ENCODE results near the gene OR2L2.
"Not testable (repeated sequence)": the region's sequence is repeated elsewhere in the genome, so short reads cannot be mapped to it uniquely, and the experiment has no call there.

The OR2L2 gene, protein sequence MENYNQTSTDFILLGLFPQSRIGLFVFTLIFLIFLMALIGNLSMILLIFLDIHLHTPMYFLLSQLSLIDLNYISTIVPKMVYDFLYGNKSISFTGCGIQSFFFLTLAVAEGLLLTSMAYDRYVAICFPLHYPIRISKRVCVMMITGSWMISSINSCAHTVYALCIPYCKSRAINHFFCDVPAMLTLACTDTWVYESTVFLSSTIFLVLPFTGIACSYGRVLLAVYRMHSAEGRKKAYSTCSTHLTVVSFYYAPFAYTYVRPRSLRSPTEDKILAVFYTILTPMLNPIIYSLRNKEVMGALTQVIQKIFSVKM

DNA sequence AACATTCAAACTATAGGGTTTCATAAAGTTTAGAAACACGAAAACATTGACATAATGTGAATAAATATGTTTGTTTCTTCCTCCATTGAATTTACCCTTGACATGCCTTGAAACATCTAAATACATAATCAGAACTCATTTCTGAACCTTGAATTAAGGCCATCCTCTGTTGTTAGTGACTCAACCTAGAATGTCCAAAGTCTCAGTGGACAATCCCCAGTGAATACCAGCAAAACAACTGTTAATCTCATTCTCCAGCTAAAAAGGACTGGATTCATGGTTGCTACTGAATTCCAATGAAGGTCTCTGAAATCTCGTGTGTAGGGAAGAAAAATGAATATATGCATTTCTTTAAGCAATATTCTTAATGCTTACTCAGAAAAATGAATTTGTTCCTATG is at the start of gene OR2L2:
TSS of gene OR2L2 (plus strand) at position 301 of the 400 bp plus-strand sequence. CDS start 8,198 bp downstream, outside the sequence.
- DNase-seq, result no peak

DNA sequence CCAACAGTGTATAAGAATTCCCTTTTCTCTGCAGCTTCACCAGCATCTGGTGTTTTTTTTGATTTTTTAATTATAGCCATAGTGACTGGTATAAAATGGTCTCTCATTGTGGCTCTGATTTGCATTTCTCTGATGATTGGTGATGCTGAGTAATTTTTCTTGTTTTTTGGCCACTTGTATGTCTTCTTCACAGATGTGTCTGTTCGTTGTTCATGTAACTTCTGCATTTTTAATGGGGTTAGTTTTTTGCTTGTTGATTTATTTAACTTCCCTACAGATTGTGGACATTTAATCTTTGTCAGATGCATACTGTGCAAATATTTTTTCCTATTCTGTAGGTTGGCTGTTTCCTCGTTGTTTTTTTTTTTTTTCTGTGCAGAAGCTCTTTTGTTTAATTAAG is 36.9 kb upstream of the OR2L2 start:
- no peak for DNase-seq

DNA sequence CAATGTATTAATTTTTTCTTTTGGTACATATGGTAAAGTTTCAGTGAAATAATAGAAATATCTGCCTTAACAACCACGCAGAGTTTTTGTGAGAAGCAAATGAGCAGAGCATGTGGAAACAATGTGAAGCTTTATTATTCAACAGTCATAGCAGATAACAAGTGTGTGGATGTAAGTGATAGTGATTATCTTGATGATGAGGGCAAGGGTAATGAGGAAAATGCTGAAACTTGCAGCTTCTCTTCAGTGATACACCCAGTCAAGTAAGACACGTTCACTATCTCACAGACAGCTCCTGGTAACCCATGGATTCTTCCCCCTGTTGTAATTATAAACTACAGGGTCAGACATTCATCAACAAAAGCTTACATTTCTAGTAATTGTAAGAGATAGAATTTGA is 31.1 kb upstream of the OR2L2 start:
- no peak for DNase-seq

DNA sequence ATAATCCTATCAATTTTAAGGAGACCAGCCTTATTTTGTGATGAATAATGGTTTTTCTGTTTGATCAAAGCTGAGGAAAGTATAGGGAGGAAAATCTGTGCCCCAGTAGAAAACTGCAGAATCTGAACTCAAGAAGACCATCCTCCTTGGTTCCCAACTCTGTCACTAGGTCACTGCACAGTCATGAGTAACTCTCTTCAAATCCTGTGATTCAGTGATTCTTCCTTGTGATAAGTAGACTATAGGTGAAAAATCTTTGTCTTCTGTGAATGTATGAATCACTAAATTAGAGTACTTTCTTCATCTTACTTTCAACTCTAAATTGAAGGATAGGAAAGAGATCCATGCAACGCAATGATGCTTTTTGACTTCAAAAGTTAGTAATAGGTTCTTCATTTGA is 29.7 kb upstream of the OR2L2 start:
- DNase-seq, result no peak

DNA sequence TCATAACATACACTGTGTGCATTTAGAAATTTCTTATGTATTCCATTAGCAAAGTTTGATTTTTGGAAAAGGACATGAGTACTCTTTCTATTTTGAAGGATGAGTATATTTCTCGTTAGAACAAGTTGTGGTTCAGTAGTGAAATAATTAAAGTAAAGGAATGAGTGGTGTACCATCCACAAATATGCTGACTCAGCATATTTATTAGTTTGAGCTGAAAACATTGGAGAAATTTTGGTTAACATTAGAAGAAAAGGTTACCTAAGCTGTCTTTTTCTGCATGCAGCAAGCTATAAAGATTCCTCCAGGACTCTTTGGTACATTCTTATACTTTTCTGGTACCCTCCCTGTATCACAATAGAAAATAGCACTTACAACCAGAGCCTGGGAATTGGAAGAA is 22.1 kb upstream of the OR2L2 start:
- no peak for DNase-seq

DNA sequence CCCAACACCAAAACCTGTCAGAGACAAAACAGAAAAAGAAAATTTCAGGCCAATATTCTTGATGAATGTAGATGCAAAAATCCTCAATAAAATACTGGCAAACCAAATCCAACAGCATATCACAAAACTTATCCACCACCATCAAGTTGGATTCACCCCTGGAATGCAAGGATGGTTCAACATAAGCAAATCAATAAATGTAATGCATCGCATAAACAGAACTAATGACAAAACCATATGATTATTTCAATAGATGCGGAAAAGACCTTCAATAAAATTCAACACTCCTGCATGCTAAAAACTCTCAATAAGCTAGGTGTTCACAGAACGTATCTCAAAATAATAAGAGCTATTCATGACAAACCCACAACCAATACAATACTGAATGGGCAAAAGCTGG is 20.2 kb upstream of the OR2L2 start:
- DNase-seq, result no peak

DNA sequence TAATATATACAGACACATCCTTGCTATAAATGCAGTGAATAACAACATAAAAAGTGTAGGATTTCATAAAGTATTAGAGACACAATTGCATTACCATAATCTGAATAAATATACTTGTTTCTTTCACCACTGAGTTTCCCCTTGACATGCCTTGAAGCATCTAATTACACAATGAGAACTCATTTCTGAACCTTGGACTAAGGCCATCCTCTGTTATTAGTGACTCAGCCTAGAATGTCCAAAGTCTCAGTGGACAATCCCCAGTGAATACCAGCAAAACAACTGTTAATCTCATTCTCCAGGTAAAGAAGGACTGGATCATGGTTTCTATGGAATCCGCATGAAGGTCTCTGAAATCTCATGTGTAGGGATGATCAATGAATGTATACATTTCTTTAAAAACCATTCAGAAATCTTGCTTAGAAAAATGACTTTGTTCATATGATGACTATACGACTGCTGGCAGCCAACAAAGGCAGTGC is 16.6 kb upstream of the OR2L2 start, which contains the start of gene OR2L5:
TSS of gene OR2L5 (plus strand) at position 432 of the 482 bp plus-strand sequence. CDS start 8,288 bp downstream, outside the sequence.
- no peak for DNase-seq

DNA sequence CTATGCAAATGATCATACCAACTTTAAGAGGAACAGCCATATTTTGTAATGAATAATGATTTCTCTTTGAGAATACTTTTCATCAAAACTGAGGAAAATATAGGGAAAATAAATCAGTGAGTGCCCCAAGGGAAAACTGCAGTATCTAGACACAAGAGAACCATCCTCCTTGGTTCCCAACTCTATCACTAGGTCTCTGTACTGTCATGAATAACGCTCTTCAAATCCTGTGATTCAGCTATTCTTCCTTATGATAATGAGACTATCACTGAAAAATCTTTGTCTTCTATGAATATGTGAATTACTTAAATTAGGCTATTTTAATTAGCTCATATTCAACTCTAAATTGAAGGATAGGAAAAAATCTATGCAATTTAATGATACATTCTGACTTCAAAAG is 14.1 kb upstream of the OR2L2 start:
- DNase-seq, result no peak

DNA sequence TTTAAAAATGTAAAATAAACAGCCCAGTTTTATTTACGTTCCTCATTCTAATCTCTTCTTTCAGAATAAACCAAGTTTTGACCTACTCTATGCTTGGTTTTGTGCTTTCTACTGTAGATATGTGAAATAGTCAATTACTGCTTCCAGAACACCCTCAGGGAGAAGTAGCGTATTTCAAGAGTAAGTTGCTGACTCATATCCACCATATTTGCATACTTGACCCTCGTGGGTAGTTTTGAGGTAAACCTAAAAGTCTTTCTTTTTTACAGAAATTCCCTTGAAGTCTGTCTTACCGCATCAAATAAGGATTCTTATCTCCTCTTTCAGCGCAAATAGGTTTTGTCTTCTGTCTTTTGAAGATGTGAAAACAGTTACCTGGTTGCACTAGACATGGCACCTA is 15.3 kb downstream of the OR2L2 start:
- no peak for DNase-seq

DNA sequence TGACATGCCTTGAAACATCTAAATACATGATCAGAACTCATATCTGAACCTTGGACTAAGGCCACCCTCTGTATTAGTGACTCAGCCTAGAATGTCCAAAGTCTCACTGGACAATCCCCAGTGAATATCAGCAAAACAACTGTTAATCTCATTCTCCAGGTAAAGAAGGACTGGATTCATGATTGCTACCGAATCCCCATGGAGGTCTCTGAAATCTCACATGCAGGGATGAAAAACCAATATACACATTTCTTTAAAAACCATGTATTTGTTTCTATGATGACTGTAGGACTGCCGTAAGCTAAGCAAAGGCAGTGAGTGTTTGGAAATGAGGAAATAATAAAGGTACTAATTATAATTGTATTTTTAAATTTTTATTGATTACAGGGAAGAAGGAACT is 16.7 kb downstream of the OR2L2 start, which contains the start of gene OR2L3:
TSS of gene OR2L3 (plus strand) at position 301 of the 400 bp plus-strand sequence. CDS start 13,846 bp downstream, outside the sequence.
- DNase-seq, result no peak

DNA sequence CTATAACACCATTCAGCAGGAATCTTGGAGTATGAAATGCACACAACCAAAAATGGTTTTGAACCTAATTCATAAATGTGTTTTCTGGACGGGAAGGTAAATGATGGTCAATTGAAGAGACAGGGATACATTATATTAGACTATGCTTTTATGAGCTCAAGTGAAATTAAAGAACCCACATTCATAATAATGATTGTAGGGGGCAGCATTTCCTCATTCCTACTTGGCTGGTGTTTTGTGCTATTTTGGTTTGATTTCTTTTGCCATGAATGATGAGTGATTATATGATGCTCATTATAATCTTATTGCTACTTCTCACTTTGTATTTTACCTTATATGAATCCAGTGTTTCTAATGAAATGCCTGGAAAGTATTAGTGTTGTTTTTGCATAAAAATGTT is 17.1 kb downstream of the OR2L2 start:
- DNase-seq, result no peak

DNA sequence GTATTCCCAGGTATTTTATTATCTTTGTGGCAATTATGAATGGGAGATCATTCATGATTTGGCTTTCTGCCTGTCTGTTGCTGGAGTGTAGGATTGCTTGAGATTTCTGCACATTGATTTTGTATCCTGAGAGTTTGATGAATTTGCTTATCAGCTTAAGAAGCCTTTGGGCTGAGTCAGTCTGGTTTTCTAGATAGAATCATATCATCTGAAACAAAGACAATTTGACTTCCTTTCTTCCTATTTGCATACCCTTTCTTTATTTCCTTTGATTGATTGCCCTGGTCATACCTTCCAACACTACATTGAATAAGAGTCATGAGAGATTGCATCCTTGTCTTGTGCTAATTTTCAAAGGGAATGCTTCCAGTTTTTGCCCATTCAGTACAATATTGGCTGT is 24.8 kb downstream of the OR2L2 start:
- DNase-seq, result no peak

DNA sequence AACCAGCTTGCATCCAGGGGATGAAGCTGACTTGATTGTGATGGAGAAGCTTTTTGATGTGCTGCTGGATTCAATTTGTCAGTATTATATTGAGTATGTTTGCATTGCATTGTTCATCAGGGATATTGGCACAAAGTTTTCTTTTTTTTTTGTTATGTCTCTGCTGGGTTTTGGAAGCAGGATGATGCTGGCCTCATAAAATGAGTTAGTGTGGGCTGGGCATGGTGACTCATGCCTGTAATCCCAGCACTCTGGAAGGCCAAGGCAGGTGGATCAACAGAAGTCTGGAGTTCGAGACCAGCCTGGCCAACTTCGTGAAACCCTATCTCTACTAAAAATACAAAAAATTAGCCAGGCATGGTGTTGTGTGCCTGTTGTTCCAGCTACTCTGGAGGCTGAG is 25.4 kb downstream of the OR2L2 start:
- DNase-seq, result no peak

DNA sequence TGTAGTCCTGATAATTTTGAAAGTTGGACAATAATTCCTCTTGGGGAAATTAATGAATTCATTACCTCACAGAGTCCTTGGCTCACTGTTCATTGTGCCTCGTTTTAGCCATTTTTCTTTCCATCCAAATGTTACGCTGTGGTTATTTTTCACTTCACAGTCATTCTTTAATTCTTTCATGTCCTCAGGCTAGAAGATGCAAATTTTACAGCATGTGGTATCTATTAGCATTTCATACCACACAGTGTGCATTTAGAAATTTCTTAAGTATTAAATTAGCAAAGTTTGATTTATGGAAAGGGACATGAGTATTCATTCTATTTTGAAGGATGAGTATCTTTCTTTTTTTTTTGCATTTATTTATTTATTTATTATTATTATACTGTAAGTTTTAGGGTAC is 35.2 kb downstream of the OR2L2 start:
- DNase-seq, result no peak

DNA sequence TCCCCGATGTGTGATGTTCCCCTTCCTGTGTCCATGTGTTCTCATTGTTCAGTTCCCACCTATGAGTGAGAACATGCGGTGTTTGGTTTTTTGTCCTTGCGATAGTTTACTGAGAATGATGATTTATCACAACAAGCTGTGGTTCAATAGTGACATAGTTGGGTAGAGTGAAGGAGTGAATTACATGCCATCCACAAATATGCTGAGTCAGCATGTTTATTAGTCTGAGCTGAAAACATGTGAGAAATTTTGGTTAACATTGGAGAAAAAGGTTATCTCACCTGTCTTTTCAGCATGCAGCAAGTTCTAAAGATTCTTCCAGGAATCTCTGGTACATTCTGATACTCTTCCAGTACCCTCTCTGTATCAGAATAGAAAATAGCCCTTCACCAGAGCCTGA is 35.7 kb downstream of the OR2L2 start:
- no peak for DNase-seq

DNA sequence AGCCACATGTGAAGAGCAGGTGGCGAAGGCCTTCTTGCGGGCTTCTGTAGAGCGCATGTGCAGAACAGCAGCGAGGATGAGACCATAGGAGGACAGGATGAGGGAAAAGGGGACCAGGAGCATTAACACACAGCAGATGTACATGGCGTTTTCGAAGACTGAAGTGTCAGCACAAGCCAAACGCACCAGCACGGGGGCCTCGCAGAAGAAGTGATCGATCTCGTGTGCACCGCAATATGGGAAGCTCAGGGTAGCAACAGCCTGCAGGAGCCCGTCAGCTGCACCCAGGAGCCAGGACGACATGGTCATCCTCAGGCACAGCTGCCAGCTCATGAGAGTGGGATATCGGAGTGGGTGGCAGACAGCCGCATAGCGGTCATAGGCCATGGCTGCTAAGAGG is 54.0 kb downstream of the OR2L2 start:
- DNase-seq, result not testable (repeated sequence)

All from NCI-H69 (cell line).